Upper lobe of right lung (tissue), 1 donor: ENCODE measurements around the gene SYTL2. TPM values are rescaled to one million over a fixed set of nuclear protein-coding genes. Genes with fewer than 3 reads are reported as not detected.

Experiments
- ATAC-seq: fragments of 200-7000 bp; cut with Tn5 transposase; one replicate; pipeline ENCODE4 v1.9.1; 2020; ENCODE audit warnings: mild to moderate bottlenecking, moderate library complexity
- DNase-seq: peaks from one replicate; pipeline ENCODE4 v3.0.0-alpha.2; 2020
- H3K27ac ChIP-seq: fragments of 200-600 bp; one replicate; pipeline ENCODE4 v1.8.0; 2022
- H3K27me3 ChIP-seq: fragments of 200-600 bp; one replicate; pipeline ENCODE4 v1.8.0; 2022; ENCODE audit warnings: mild to moderate bottlenecking
- H3K36me3 ChIP-seq: fragments of 200-600 bp; one replicate; pipeline ENCODE4 v1.8.0; 2022
- H3K4me1 ChIP-seq: fragments of 200-600 bp; one replicate; pipeline ENCODE4 v1.8.0; 2022
- H3K4me3 ChIP-seq: fragments of 200-600 bp; one replicate; pipeline ENCODE4 v1.8.0; 2022; ENCODE audit warnings: mild to moderate bottlenecking
- H3K9me3 ChIP-seq: fragments of 200-600 bp; one replicate; pipeline ENCODE4 v1.8.0; 2022
- intact Hi-C: fragments of 100-400 bp; cut with DNase I; formaldehyde crosslinking; loops from one replicate; pipeline ENCODE4 v1.11.0; 2022
- total RNA-seq: library from RNA; stranded (reverse); fragmentation: NEBNext Ultra II Directional; extraction: Animal tissue kit (Norgen Biotek cat#: 25700); gene quantifications from one replicate; pipeline ENCODE4 v1.2.1, GENCODE V29; 2021
- TF ChIP-seq, protein P1 (sequence below): fragments of 200-600 bp; IDR thresholded peaks from one replicate; pipeline ENCODE4 v1.8.0; 2022; ENCODE audit warnings: antibody characterized with exemption
- donor health status: DM: no; HTN: yes; CAD: no; lungs with severe emphysema.

SYTL2 gene
- total RNA-seq, 1 donor from 2014 or later, result 36.5 TPM

GRCh38 chr11:85710917-85711316, 100.0 kb downstream of the SYTL2 start:
- DNase-seq (no peak), ATAC-seq (no peak)
- H3K27me3 ChIP-seq, result no peaks in the 10 kb centered on the region
- H3K9me3 ChIP-seq, result no peaks in the 10 kb centered on the region
- no peak overlapping the region for H3K27ac ChIP-seq
- no peak overlapping the region for H3K4me3 ChIP-seq
- TF ChIP-seq, protein P1, sequence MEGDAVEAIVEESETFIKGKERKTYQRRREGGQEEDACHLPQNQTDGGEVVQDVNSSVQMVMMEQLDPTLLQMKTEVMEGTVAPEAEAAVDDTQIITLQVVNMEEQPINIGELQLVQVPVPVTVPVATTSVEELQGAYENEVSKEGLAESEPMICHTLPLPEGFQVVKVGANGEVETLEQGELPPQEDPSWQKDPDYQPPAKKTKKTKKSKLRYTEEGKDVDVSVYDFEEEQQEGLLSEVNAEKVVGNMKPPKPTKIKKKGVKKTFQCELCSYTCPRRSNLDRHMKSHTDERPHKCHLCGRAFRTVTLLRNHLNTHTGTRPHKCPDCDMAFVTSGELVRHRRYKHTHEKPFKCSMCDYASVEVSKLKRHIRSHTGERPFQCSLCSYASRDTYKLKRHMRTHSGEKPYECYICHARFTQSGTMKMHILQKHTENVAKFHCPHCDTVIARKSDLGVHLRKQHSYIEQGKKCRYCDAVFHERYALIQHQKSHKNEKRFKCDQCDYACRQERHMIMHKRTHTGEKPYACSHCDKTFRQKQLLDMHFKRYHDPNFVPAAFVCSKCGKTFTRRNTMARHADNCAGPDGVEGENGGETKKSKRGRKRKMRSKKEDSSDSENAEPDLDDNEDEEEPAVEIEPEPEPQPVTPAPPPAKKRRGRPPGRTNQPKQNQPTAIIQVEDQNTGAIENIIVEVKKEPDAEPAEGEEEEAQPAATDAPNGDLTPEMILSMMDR, result no peak
- no peaks in the 10 kb centered on the region for H3K36me3 ChIP-seq
- H3K4me1 ChIP-seq, result no peaks in the 10 kb centered on the region
- intact Hi-C loops, result no loop called here

- intact Hi-C loops, result no loop called here
These were observed 100.8 kb downstream of the SYTL2 start for GRCh38 chr11:85709941-85710702.

GRCh38 chr11:85705800-85706199, 105.1 kb downstream of the SYTL2 start:
- no peaks in the 10 kb centered on the region for H3K9me3 ChIP-seq
- no peaks in the 10 kb centered on the region for H3K36me3 ChIP-seq
- no peak overlapping the region for H3K4me3 ChIP-seq
- no peak overlapping the region for H3K27ac ChIP-seq
- no peaks in the 10 kb centered on the region for H3K27me3 ChIP-seq
- TF ChIP-seq, protein P1, result no peak
- no peaks in the 10 kb centered on the region for H3K4me1 ChIP-seq
- DNase-seq (no peak), ATAC-seq (no peak)
- intact Hi-C loops, result no loop called here

More at GRCh38 chr11:85709941-85710702, 100.8 kb downstream of the SYTL2 start:
- DNase-seq (no peak), ATAC-seq (no peak)
- TF ChIP-seq, protein P1, result no peak
- no peaks in the 10 kb centered on the region for H3K4me1 ChIP-seq
- H3K27me3 ChIP-seq, result no peaks in the 10 kb centered on the region
- H3K4me3 ChIP-seq, result no peak overlapping the region
- H3K9me3 ChIP-seq, result no peaks in the 10 kb centered on the region
- no peaks in the 10 kb centered on the region for H3K36me3 ChIP-seq
- H3K27ac ChIP-seq, result no peak overlapping the region

- intact Hi-C loops, result no loop called here
- Histone ChIP-seq H3K9me3 (no peaks in the 10 kb centered on the region), H3K4me3 (no peak overlapping the region), H3K36me3 (no peaks in the 10 kb centered on the region), H3K27me3 (no peaks in the 10 kb centered on the region), H3K27ac (no peak overlapping the region), H3K4me1 (no peaks in the 10 kb centered on the region)
- TF ChIP-seq, protein P1, result no peak
- DNase-seq (no peak), ATAC-seq (no peak)
These were observed 106.0 kb downstream of the SYTL2 start for GRCh38 chr11:85704967-85705366.

- intact Hi-C loops, result loop anchor here (10.0 kb wide), 1 partner anchor 125 kb away; no protein-coding TSS in a partner anchor
- H3K4me3 ChIP-seq, result no peak overlapping the region
- no peaks in the 10 kb centered on the region for H3K4me1 ChIP-seq
- no peak for DNase-seq
- ATAC-seq, result no peak
- H3K9me3 ChIP-seq, result no peaks in the 10 kb centered on the region
- no peaks in the 10 kb centered on the region for H3K27me3 ChIP-seq
- TF ChIP-seq, protein P1, result no peak
- H3K27ac ChIP-seq, result no peak overlapping the region
- H3K36me3 ChIP-seq, result no peaks in the 10 kb centered on the region
These were observed 110.8 kb downstream of the SYTL2 start for GRCh38 chr11:85699957-85700741.
